Endothelial cell of umbilical vein (primary cell): ENCODE results near the gene MAP7D2. TPM values are rescaled to one million over a fixed set of nuclear protein-coding genes. Genes with fewer than 3 reads are reported as not detected.
"Not testable (repeated sequence)": the region's sequence is repeated elsewhere in the genome, so short reads cannot be mapped to it uniquely, and the experiment has no call there.

ENCODE experiments used
- Bru-seq: library from RNA; stranded (reverse); fragments of 400-500 nt; gene quantifications from one replicate; lab custom pipeline; 2021; lab: Mats Ljungman, UMichigan
- BruChase-seq, 2 experiments: library from RNA; stranded (reverse); fragments of 400-500 nt; gene quantifications; one replicate each; lab custom pipeline; 2021; lab: Mats Ljungman, UMichigan
- BruUV-seq: library from RNA; stranded (reverse); fragments of 400-500 nt; replicated peaks from 2 replicates; lab custom pipeline; 2021; lab: Mats Ljungman, UMichigan
- CTCF ChIA-PET: fragments of 300-600, 350-600 bp; sonication (Branson Sonifier 250); formaldehyde crosslinking; loops from one replicate; lab custom pipeline; 2021; ENCODE audit warnings: antibody characterized with exemption, inconsistent platforms; lab: Charles Lee
- POLR2A ChIA-PET: fragments of 300-600, 350-600 bp; sonication (Branson Sonifier 250); formaldehyde crosslinking; loops from one replicate; lab custom pipeline; 2021; ENCODE audit warnings: antibody characterized with exemption, inconsistent platforms; lab: Charles Lee
- DNase-seq: peaks from one replicate; pipeline ENCODE4 v3.0.0-alpha.2; 2011; ENCODE audit warnings: low read depth, low spot score
- FAIRE-seq: peaks from 2 replicates; lab custom pipeline; 2011; peaks lifted over from hg19 to GRCh38; lab: Jason Lieb, UNC
- H2AFZ ChIP-seq: 2 replicates; pipeline ENCODE4 v1.6.0; 2012; ENCODE audit warnings: low read depth, low read length, control low read depth, inconsistent platforms
- H3K27ac ChIP-seq: 2 replicates; pipeline ENCODE4 v1.5.1; 2011; ENCODE audit warnings: low read depth, mild to moderate bottlenecking, control low read depth, low read length, moderate library complexity; ENCODE audit not compliant: insufficient read depth
- H3K27me3 ChIP-seq, 2 experiments: 2 replicates each; pipeline versions ENCODE4 v1.6.0 to v1.6.1; 2011; ENCODE audit warnings: low read length in 2 of 2, mixed read lengths in 1 of 2; ENCODE audit not compliant: control insufficient read depth in 2 of 2, insufficient read depth in 2 of 2
- H3K36me3 ChIP-seq, 2 experiments: 2 replicates in 1 of 2; 3 replicates in 1 of 2; pipeline ENCODE4 v1.5.1; 2011; ENCODE audit warnings: low read length in 2 of 2, mild to moderate bottlenecking in 1 of 2, moderate library complexity in 1 of 2; ENCODE audit not compliant: control insufficient read depth in 2 of 2, insufficient read depth in 2 of 2; ENCODE audit errors: extremely low read depth in 1 of 2
- H3K4me1 ChIP-seq: 3 replicates; pipeline ENCODE4 v1.5.1; 2011; ENCODE audit warnings: mild to moderate bottlenecking, low read length; ENCODE audit not compliant: control insufficient read depth, insufficient read depth; ENCODE audit errors: extremely low read depth
- H3K4me2 ChIP-seq: 2 replicates; pipeline ENCODE4 v1.6.1; 2011; ENCODE audit warnings: low read length, control low read depth, mixed read lengths; ENCODE audit not compliant: insufficient read depth
- H3K4me3 ChIP-seq, 3 experiments: fragments of 200-600 bp in 1 of 3; sonication (generic), shearing (Covaris generic) in 1 of 3; replicated peaks in 1 of 3; 2 replicates each; pipeline ENCODE4 v1.5.1; 2011 to 2016; ENCODE audit warnings: control low read depth in 3 of 3, low read length in 3 of 3, mild to moderate bottlenecking in 2 of 3, inconsistent platforms in 1 of 3, low read depth in 1 of 3, moderate library complexity in 1 of 3; ENCODE audit not compliant: insufficient read depth in 1 of 3
- H3K79me2 ChIP-seq: 2 replicates; pipeline ENCODE4 v1.6.0; 2012; ENCODE audit warnings: low read length, inconsistent platforms; ENCODE audit not compliant: control insufficient read depth, insufficient read depth
- H3K9ac ChIP-seq: replicated peaks from 2 replicates; pipeline ENCODE3; 2011; ENCODE audit warnings: low read length, control low read depth; ENCODE audit not compliant: insufficient read depth; ENCODE audit errors: extremely low read depth
- H3K9me1 ChIP-seq: replicated peaks from 3 replicates; pipeline ENCODE4 v1.6.0; 2011; ENCODE audit warnings: mild to moderate bottlenecking, low read length; ENCODE audit not compliant: control insufficient read depth, insufficient read depth; ENCODE audit errors: extremely low read depth
- H3K9me3 ChIP-seq: replicated peaks from 2 replicates; pipeline ENCODE4 v1.5.1; 2012; ENCODE audit warnings: low read length, inconsistent platforms; ENCODE audit not compliant: control insufficient read depth, insufficient read depth
- H4K20me1 ChIP-seq: replicated peaks from 2 replicates; pipeline ENCODE3; 2011; ENCODE audit warnings: mild to moderate bottlenecking, low read length; ENCODE audit not compliant: control insufficient read depth, insufficient read depth; ENCODE audit errors: extremely low read depth
- EZH2 ChIP-seq: IDR thresholded peaks from 2 replicates; pipeline ENCODE4 v1.6.1; 2012; ENCODE audit warnings: borderline replicate concordance, low read depth, mild to moderate bottlenecking, moderate library complexity, low read length, inconsistent platforms; ENCODE audit not compliant: severe bottlenecking
- GATA2 ChIP-seq: IDR thresholded peaks from 2 replicates; pipeline ENCODE4 v1.7.0; 2011; ENCODE audit warnings: low read depth, mild to moderate bottlenecking, moderate library complexity, mixed read lengths, low read length; ENCODE audit not compliant: insufficient read length, insufficient read depth
- JUN ChIP-seq: IDR thresholded peaks from 2 replicates; pipeline ENCODE4 v1.6.1; 2011; ENCODE audit warnings: borderline replicate concordance, low read depth; ENCODE audit not compliant: insufficient read length, insufficient read depth
- MAX ChIP-seq: IDR thresholded peaks from 2 replicates; pipeline ENCODE4 v1.6.1; 2011; ENCODE audit not compliant: insufficient read depth, insufficient read length
- dilution Hi-C: fragments of 300-500 bp; cut with MboI; formaldehyde crosslinking; loops from one replicate; pipeline ENCODE4 v1.15.0; 2019; ENCODE audit warnings: low sequenced_read_pairs; ENCODE audit not compliant: extremely low pct_ligation_motif_present
- intact Hi-C: fragments of 100-400 bp; cut with micrococcal nuclease; formaldehyde crosslinking; loops from one replicate; pipeline ENCODE4 v1.10.0; 2022
- long read RNA-seq: library from polyadenylated mRNA; stranded (forward); transcript quantifications from one replicate; pipeline ENCODE4 v2.0.0, GENCODE V29; 2021
- polyA minus RNA-seq, 3 experiments: library from RNA; depleted of rRNA, polyadenylated mRNA; stranded (reverse); fragments of >200 nt; gene quantifications; 1 replicate in 1 of 3; 2 replicates in 2 of 3; pipeline ENCODE4 v1.2.3, GENCODE V29; 2011
- polyA plus RNA-seq, 4 experiments: library from polyadenylated mRNA; depleted of rRNA in 3 of 4; stranded (reverse) in 3 of 4; unstranded in 1 of 4; fragments of >200 nt; gene quantifications; 2 replicates each; pipeline versions ENCODE4 v1.2.1 to v1.2.3, GENCODE V29; 2011 to 2012; ENCODE audit warnings: missing spikeins in 1 of 4
- total RNA-seq: library from RNA; stranded (reverse); gene quantifications from 2 replicates; pipeline ENCODE4 v1.2.3, GENCODE V29; 2021

Gene MAP7D2
- total RNA-seq (0.15 and 0.18 TPM in 2 replicates), polyA plus RNA-seq (0.03 and 0.08 TPM in 2 replicates), polyA minus RNA-seq (not detected in 2 replicates), Bru-seq, nascent RNA (percentile 12 among the genes with signal in this experiment), BruChase-seq, experiment 1, labeled RNA remaining after a 6-hour chase (percentile 37 among the genes with signal in this experiment), BruChase-seq, experiment 2, labeled RNA remaining after a 2-hour chase (percentile 32 among the genes with signal in this experiment)
- 0.07 and 0.08 TPM in 2 replicates for polyA plus RNA-seq (2011; cell fraction: cytosol; rRNA removed)
- polyA plus RNA-seq (2011; cell fraction: nucleus; rRNA removed) = 0.25 and 0.45 TPM in 2 replicates
- 0.22 and 0.46 TPM in 2 replicates for polyA plus RNA-seq (2012)
- polyA minus RNA-seq (2011; cell fraction: cytosol; rRNA and poly(A)+ RNA removed) = not detected
- polyA minus RNA-seq (2011; cell fraction: nucleus; rRNA and poly(A)+ RNA removed) = 0.24 TPM in 1 of 2 replicates, not detected in the other
- long read RNA-seq = 0 reads

GRCh38 chrX:20116577-20117240, at the start of gene MAP7D2:
TSS of gene MAP7D2 (minus strand) at chrX:20116907. CDS start at chrX:20116879, 28 bp downstream.
- no peaks in the 10 kb centered on the region for H3K79me2 ChIP-seq
- H3K4me2 ChIP-seq = no peak within 1 kb of the TSS
- H3K27ac ChIP-seq = no peak within 1 kb of the TSS
- DNase-seq = no peak
- H3K9me1 ChIP-seq = no peaks in the 10 kb centered on the region
- TF ChIP-seq MAX (no peak), JUN (no peak), EZH2 (peak; percentile 59), GATA2 (no peak)
- peak; percentile 50 for FAIRE-seq
- no peaks in the 10 kb centered on the region for H4K20me1 ChIP-seq
- no peaks in the 10 kb centered on the region for H3K4me1 ChIP-seq
- no peaks in the 10 kb centered on the region for H3K9me3 ChIP-seq
- no peak within 1 kb of the TSS for H3K9ac ChIP-seq
- intact Hi-C loops = no loop called here
- no peak within 1 kb of the TSS for H3K4me3 ChIP-seq
- BruUV-seq = no TSS peak
- dilution Hi-C loops = no loop called here
- POLR2A ChIA-PET = no interaction called here
- H2AFZ ChIP-seq = no peak within 1 kb of the TSS
- CTCF ChIA-PET = no interaction called here
- H3K36me3 ChIP-seq = no peaks in the 10 kb centered on the region
- peaks cover 8 to 9% of the 10 kb centered on the region in 2 experiments for H3K27me3 ChIP-seq

GRCh38 chrX:20162516-20162915, 45.8 kb upstream of the MAP7D2 start:
- H3K4me3 ChIP-seq, DNase-seq, intact Hi-C loops, H2AFZ ChIP-seq, H3K4me1 ChIP-seq, BruUV-seq, H3K36me3 ChIP-seq, H3K4me2 ChIP-seq, CTCF ChIA-PET, H3K27me3 ChIP-seq, H3K9me3 ChIP-seq, H4K20me1 ChIP-seq, H3K79me2 ChIP-seq, H3K27ac ChIP-seq, POLR2A ChIA-PET, FAIRE-seq, dilution Hi-C loops, H3K9ac ChIP-seq, H3K9me1 ChIP-seq: not testable (repeated sequence)
